ENCODE results near the gene THSD4. TPM values are rescaled to one million over a fixed set of nuclear protein-coding genes. Genes with fewer than 3 reads are reported as not detected.

The THSD4 gene
- total RNA-seq, 1 donor from 2014 or later: 1.4 TPM

DNA sequence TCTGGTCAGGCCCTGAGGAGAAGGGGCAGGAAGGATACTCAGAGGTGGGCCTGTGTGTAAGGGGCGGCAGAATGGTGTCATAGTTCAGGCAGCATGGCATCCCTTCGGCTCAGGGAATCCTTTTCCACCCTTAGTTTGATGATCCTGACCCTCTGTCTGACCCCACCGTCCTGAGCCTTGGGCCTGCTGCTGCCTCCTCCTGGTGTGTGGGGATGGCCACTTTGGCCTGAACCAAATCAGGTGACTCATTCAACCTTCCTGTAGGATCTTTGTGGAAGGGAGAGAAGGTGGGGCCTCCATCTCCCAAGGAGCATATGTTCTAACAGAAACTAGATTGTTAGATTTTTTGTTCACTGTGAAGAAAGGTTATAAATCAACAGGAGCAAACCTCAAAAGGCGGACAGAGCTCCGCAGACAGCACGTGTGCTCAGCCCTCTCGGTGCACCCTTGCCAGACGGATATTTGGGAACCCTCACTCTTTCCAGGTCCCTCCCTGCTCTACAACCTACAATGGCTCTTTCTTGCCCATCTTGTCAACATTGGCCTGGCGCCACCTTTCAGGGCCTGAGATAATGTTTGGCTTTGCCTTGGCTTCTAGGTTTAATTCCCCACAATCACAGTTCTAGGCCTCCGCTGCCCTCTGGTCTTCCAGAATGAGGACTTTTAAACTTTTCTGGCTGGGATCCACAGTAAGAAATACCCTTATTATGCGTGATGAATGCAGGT, 21.7 kb downstream of the THSD4 start:
- Mint-ChIP-seq H3K4me1 (peaks cover 17% of the 10 kb centered on the region), H3K27me3 (ENCODE audit: low read depth) (peaks cover 2% of the 10 kb centered on the region), H3K9me3 (peaks cover 2% of the 10 kb centered on the region), H3K27ac (ENCODE audit: unreplicated experiment) (no peak overlapping the region), H3K36me3 (ENCODE audit: low read depth) (no peaks in the 10 kb centered on the region), H3K4me3 (no peak overlapping the region)
- DNase-seq (ENCODE audit: low read depth, low spot score): no peak
- TF ChIP-seq CTCF (conservative IDR thresholded peaks at IDR 0.05): no peak

- no peaks in the 10 kb centered on the region for H3K27me3 Mint-ChIP-seq (ENCODE audit: low read depth)
- H3K27ac Mint-ChIP-seq (ENCODE audit: unreplicated experiment): no peak overlapping the region
- H3K9me3 Mint-ChIP-seq: peaks cover 2% of the 10 kb centered on the region
- no peak overlapping the region for H3K4me3 Mint-ChIP-seq
- DNase-seq (ENCODE audit: low read depth, low spot score): no peak
- H3K4me1 Mint-ChIP-seq: peaks cover 10% of the 10 kb centered on the region
- H3K36me3 Mint-ChIP-seq (ENCODE audit: low read depth): no peaks in the 10 kb centered on the region
- TF ChIP-seq CTCF (conservative IDR thresholded peaks at IDR 0.05): no peak
These were observed 23.2 kb downstream of the THSD4 start for GRCh38 chr15:71138473-71138872.

DNA sequence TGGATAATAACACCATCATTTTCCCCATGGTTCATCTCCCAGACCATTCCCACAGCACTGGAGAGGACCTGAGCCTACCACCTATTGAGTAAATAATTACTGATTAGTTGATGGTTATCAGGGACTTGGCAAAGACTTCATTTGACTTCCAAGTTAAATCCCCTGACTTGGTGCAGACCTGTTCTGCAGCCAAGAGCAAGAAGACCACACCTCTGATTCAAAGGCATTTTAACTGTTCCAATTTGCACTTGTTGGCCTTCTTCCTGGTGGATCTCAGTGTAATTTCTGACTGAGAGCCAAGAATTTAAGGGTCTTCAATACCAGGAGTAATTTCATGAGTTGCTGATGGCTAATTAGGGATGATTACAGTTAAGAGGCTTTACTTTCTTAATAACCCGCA, 24.0 kb downstream of the THSD4 start:
- Mint-ChIP-seq H3K4me3 (no peak overlapping the region), H3K27ac (ENCODE audit: unreplicated experiment) (no peak overlapping the region), H3K36me3 (ENCODE audit: low read depth) (no peaks in the 10 kb centered on the region), H3K4me1 (peaks cover 3% of the 10 kb centered on the region), H3K9me3 (peaks cover 2% of the 10 kb centered on the region), H3K27me3 (ENCODE audit: low read depth) (no peaks in the 10 kb centered on the region)
- no peak for TF ChIP-seq CTCF (conservative IDR thresholded peaks at IDR 0.05)
- DNase-seq (ENCODE audit: low read depth, low spot score): no peak

- no peaks in the 10 kb centered on the region for H3K4me1 Mint-ChIP-seq
- no peak overlapping the region for H3K4me3 Mint-ChIP-seq
- no peak for DNase-seq (ENCODE audit: low read depth, low spot score)
- peaks cover 2% of the 10 kb centered on the region for H3K9me3 Mint-ChIP-seq
- no peaks in the 10 kb centered on the region for H3K27me3 Mint-ChIP-seq (ENCODE audit: low read depth)
- TF ChIP-seq CTCF (conservative IDR thresholded peaks at IDR 0.05): no peak
- H3K27ac Mint-ChIP-seq (ENCODE audit: unreplicated experiment): no peak overlapping the region
- no peaks in the 10 kb centered on the region for H3K36me3 Mint-ChIP-seq (ENCODE audit: low read depth)
These were observed 26.3 kb downstream of the THSD4 start for GRCh38 chr15:71141572-71141971.

GRCh38 chr15:71142780-71143179, 27.5 kb downstream of the THSD4 start:
- Mint-ChIP-seq H3K27me3 (ENCODE audit: low read depth) (no peaks in the 10 kb centered on the region), H3K4me1 (no peaks in the 10 kb centered on the region), H3K4me3 (no peak overlapping the region), H3K27ac (ENCODE audit: unreplicated experiment) (no peak overlapping the region), H3K9me3 (peaks cover 2% of the 10 kb centered on the region), H3K36me3 (ENCODE audit: low read depth) (no peaks in the 10 kb centered on the region)
- DNase-seq (ENCODE audit: low read depth, low spot score): no peak
- TF ChIP-seq CTCF (conservative IDR thresholded peaks at IDR 0.05): no peak
